ENCODE results near the gene MTO1. TPM values are rescaled to one million over a fixed set of nuclear protein-coding genes. Genes with fewer than 3 reads are reported as not detected.

Gene MTO1
- total and polyA plus RNA-seq, 2 of the 4 experiments (the other 2 are of a cell fraction) = 15.0 to 39.8 TPM

- intact Hi-C loops (cut with micrococcal nuclease) = no loop called here
- no peak overlapping the region for H2AK9ac ChIP-seq (replicated peaks; ENCODE audit: low read depth, low read length, poor library complexity)
Measured at GRCh38 chr6:73497915-73498314, 36.4 kb downstream of the MTO1 start.

More at GRCh38 chr6:73497915-73498314, 36.4 kb downstream of the MTO1 start:
- no peak overlapping the region for H2BK20ac ChIP-seq (ENCODE audit: low read depth, low read length)
- no peaks in the 10 kb centered on the region for H3K9me3 ChIP-seq (ENCODE audit: control insufficient read depth, insufficient read depth, low read length)
- no peaks in the 10 kb centered on the region for H4K20me1 ChIP-seq (ENCODE audit: insufficient read depth, low read length)
- H3K79me1 ChIP-seq (ENCODE audit: low read depth in 1 of 2, low read length in 2 of 2) = no peaks in the 10 kb centered on the region
- no peaks in the 10 kb centered on the region for H3K27me3 ChIP-seq (ENCODE audit: control insufficient read depth, insufficient read depth, low read length)
- H3K4me2 ChIP-seq (ENCODE audit: low read depth, low read length) = no peak overlapping the region
- TF ChIP-seq BHLHE40 (IDR thresholded peaks at IDR 0.05; ENCODE audit: low read depth, low read length) (no peak), CHD1 (IDR thresholded peaks at IDR 0.05; ENCODE audit: low read depth, low read length) (no peak), RFX5 (IDR thresholded peaks at IDR 0.05; ENCODE audit: low read depth, low read length) (no peak), ELK1 (IDR thresholded peaks at IDR 0.05; ENCODE audit: borderline replicate concordance, low read depth, low read length) (no peak), CTCF (conservative IDR thresholded peaks at IDR 0.05; ENCODE audit: low read depth, low read length) (no peak), MAZ (IDR thresholded peaks at IDR 0.05; ENCODE audit: borderline replicate concordance, low read depth, low read length) (no peak), MAFK (IDR thresholded peaks at IDR 0.05; ENCODE audit: low read depth, low read length) (no peak), FOS (IDR thresholded peaks at IDR 0.05; ENCODE audit: low read depth, low read length) (no peak), CEBPB (IDR thresholded peaks at IDR 0.05; ENCODE audit: low read depth, low read length) (no peak), NFE2L2 (IDR thresholded peaks at IDR 0.05; ENCODE audit: low read depth, low read length) (no peak), RCOR1 (IDR thresholded peaks at IDR 0.05; ENCODE audit: insufficient replicate concordance, low read length) (no peak), RAD21 (IDR thresholded peaks at IDR 0.05; ENCODE audit: low read length) (no peak), MXI1 (IDR thresholded peaks at IDR 0.05; ENCODE audit: borderline replicate concordance, low read depth, low read length) (no peak), SMC3 (IDR thresholded peaks at IDR 0.05; ENCODE audit: low read depth, low read length) (no peak), USF2 (IDR thresholded peaks at IDR 0.05; ENCODE audit: low read depth, low read length) (no peak), POLR2A (IDR thresholded peaks at IDR 0.05; ENCODE audit: low read depth, low read length) (no peak)
- no peaks in the 10 kb centered on the region for H3K9me1 ChIP-seq (ENCODE audit: insufficient read depth, low read length)
- H3K4ac ChIP-seq (ENCODE audit: low read depth, low read length) = no peak overlapping the region
- no peak overlapping the region for H3K23ac ChIP-seq (ENCODE audit: low read depth, low read length)
- no peak overlapping the region for H4K8ac ChIP-seq (ENCODE audit: low read depth in 2 of 2, low read length in 2 of 2)
- DNase-seq (no peak), ATAC-seq (ENCODE audit: low read depth) (no peak)
- no peak overlapping the region for H3K9ac ChIP-seq (ENCODE audit: low read depth, low read length)
- no peak overlapping the region for H2AK5ac ChIP-seq (ENCODE audit: low read depth, low read length)
- H3K14ac ChIP-seq (replicated peaks; ENCODE audit: low read depth, low read length) = no peak overlapping the region
- no peak overlapping the region for H2AFZ ChIP-seq (replicated peaks; ENCODE audit: low read length, poor library complexity)
- POLR2A ChIA-PET (ENCODE audit: unreplicated experiment) = no interaction called here
- dilution Hi-C loops (cut with HindIII; ENCODE audit: low sequenced_read_pairs, unreplicated experiment) = loop anchor here (10.0 kb wide), 1 partner anchor 107 kb away; no protein-coding TSS in a partner anchor
- no peak overlapping the region for H3K18ac ChIP-seq (ENCODE audit: low read depth, low read length)
- H3K27ac ChIP-seq (ENCODE audit: insufficient read depth, low read length) = no peak overlapping the region
- H2BK15ac ChIP-seq (ENCODE audit: low read depth, low read length) = no peak overlapping the region
- H2BK120ac ChIP-seq (ENCODE audit: low read depth, low read length) = no peak overlapping the region
- CTCF ChIA-PET = interaction anchor here (0.7 kb wide), 1 partner anchor 1713 kb away, joined by 3 read pairs; no protein-coding TSS in a partner anchor
- no peak overlapping the region for H4K5ac ChIP-seq (ENCODE audit: low read depth, low read length)
- in situ Hi-C loops (cut with MboI; ENCODE audit: low sequenced_read_pairs) = no loop called here
- no peaks in the 10 kb centered on the region for H3K4me1 ChIP-seq (ENCODE audit: control insufficient read depth, insufficient read depth, low read length)
- H3K4me3 ChIP-seq (ENCODE audit: insufficient read depth, low read depth, low read length) = no peak overlapping the region
- H3K36me3 ChIP-seq (ENCODE audit: control insufficient read depth, insufficient read depth, low read length) = peaks cover 23% of the 10 kb centered on the region
- H3K56ac ChIP-seq (ENCODE audit: extremely low read depth, insufficient read depth, low read length) = no peak overlapping the region
- no peak overlapping the region for H2BK5ac ChIP-seq (ENCODE audit: low read depth, low read length, poor library complexity, severe bottlenecking)
- no peak overlapping the region for H4K91ac ChIP-seq (ENCODE audit: insufficient read depth, low read depth, low read length)
- no CpG with 5 or more reads among the region's 3 CpGs for whole genome bisulfite sequencing, 2 experiments (ENCODE audit: extremely low coverage in 2 of 2, insufficient read length in 1 of 2)
- BruUV-seq (replicated peaks) = no TSS peak

Measured in IMR-90 (cell line).